NB4 (cell line): Measurements from ENCODE around the gene DIDO1.

Experiments used
- TF ChIP-seq, protein P1 (sequence below): IDR thresholded peaks from 2 replicates; pipeline ENCODE4 v1.6.1; 2011; ENCODE audit warnings: low read depth, low read length
- TF ChIP-seq, protein P2 (sequence below): IDR thresholded peaks from one replicate; pipeline ENCODE4 v1.5.1; 2012; ENCODE audit warnings: low read depth, low read length

GRCh38 chr20:62832951-62833391 is 93.3 kb downstream of the DIDO1 start:
- TF ChIP-seq, protein P1, sequence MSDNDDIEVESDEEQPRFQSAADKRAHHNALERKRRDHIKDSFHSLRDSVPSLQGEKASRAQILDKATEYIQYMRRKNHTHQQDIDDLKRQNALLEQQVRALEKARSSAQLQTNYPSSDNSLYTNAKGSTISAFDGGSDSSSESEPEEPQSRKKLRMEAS: no peak
- TF ChIP-seq, protein P2, sequence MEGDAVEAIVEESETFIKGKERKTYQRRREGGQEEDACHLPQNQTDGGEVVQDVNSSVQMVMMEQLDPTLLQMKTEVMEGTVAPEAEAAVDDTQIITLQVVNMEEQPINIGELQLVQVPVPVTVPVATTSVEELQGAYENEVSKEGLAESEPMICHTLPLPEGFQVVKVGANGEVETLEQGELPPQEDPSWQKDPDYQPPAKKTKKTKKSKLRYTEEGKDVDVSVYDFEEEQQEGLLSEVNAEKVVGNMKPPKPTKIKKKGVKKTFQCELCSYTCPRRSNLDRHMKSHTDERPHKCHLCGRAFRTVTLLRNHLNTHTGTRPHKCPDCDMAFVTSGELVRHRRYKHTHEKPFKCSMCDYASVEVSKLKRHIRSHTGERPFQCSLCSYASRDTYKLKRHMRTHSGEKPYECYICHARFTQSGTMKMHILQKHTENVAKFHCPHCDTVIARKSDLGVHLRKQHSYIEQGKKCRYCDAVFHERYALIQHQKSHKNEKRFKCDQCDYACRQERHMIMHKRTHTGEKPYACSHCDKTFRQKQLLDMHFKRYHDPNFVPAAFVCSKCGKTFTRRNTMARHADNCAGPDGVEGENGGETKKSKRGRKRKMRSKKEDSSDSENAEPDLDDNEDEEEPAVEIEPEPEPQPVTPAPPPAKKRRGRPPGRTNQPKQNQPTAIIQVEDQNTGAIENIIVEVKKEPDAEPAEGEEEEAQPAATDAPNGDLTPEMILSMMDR: no peak
